ENCODE results near the gene KIAA1191.

GRCh38 chr5:176382721-176383120 lies 21.2 kb upstream of the KIAA1191 start:
- no peak for TF ChIP-seq CTCF (IDR thresholded peaks at IDR 0.05)
- TF ChIP-seq POLR2A (IDR thresholded peaks at IDR 0.05) = no peak
